Endothelial cell of umbilical vein (primary cell): ENCODE data around the gene CABLES1. TPM values are rescaled to one million over a fixed set of nuclear protein-coding genes. Genes with fewer than 3 reads are reported as not detected.
A peak's percentile ranks its signal among the peaks of the same experiment; 100 is the strongest.

Experiments
- BruUV-seq: library from RNA; stranded (reverse); fragments of 400-500 nt; replicated peaks from 2 replicates; lab custom pipeline; 2021; lab: Mats Ljungman, UMichigan
- CTCF ChIA-PET: fragments of 300-600, 350-600 bp; sonication (Branson Sonifier 250); formaldehyde crosslinking; loops from one replicate; lab custom pipeline; 2021; ENCODE audit warnings: antibody characterized with exemption, inconsistent platforms; lab: Charles Lee
- POLR2A ChIA-PET: fragments of 300-600, 350-600 bp; sonication (Branson Sonifier 250); formaldehyde crosslinking; loops from one replicate; lab custom pipeline; 2021; ENCODE audit warnings: antibody characterized with exemption, inconsistent platforms; lab: Charles Lee
- DNase-seq: peaks from one replicate; pipeline ENCODE4 v3.0.0-alpha.2; 2011; ENCODE audit warnings: low read depth, low spot score
- FAIRE-seq: peaks from 2 replicates; lab custom pipeline; 2011; peaks lifted over from hg19 to GRCh38; lab: Jason Lieb, UNC
- H2AFZ ChIP-seq: 2 replicates; pipeline ENCODE4 v1.6.0; 2012; ENCODE audit warnings: low read depth, low read length, control low read depth, inconsistent platforms
- H3K27ac ChIP-seq: 2 replicates; pipeline ENCODE4 v1.5.1; 2011; ENCODE audit warnings: low read depth, mild to moderate bottlenecking, control low read depth, low read length, moderate library complexity; ENCODE audit not compliant: insufficient read depth
- H3K27me3 ChIP-seq, 2 experiments: 2 replicates each; pipeline versions ENCODE4 v1.6.0 to v1.6.1; 2011; ENCODE audit warnings: low read length in 2 of 2, mixed read lengths in 1 of 2; ENCODE audit not compliant: control insufficient read depth in 2 of 2, insufficient read depth in 2 of 2
- H3K36me3 ChIP-seq, 2 experiments: 2 replicates in 1 of 2; 3 replicates in 1 of 2; pipeline ENCODE4 v1.5.1; 2011; ENCODE audit warnings: low read length in 2 of 2, mild to moderate bottlenecking in 1 of 2, moderate library complexity in 1 of 2; ENCODE audit not compliant: control insufficient read depth in 2 of 2, insufficient read depth in 2 of 2; ENCODE audit errors: extremely low read depth in 1 of 2
- H3K4me1 ChIP-seq: 3 replicates; pipeline ENCODE4 v1.5.1; 2011; ENCODE audit warnings: mild to moderate bottlenecking, low read length; ENCODE audit not compliant: control insufficient read depth, insufficient read depth; ENCODE audit errors: extremely low read depth
- H3K4me2 ChIP-seq: 2 replicates; pipeline ENCODE4 v1.6.1; 2011; ENCODE audit warnings: low read length, control low read depth, mixed read lengths; ENCODE audit not compliant: insufficient read depth
- H3K4me3 ChIP-seq, 3 experiments: fragments of 200-600 bp in 1 of 3; sonication (generic), shearing (Covaris generic) in 1 of 3; replicated peaks in 1 of 3; 2 replicates each; pipeline ENCODE4 v1.5.1; 2011 to 2016; ENCODE audit warnings: control low read depth in 3 of 3, low read length in 3 of 3, mild to moderate bottlenecking in 2 of 3, inconsistent platforms in 1 of 3, low read depth in 1 of 3, moderate library complexity in 1 of 3; ENCODE audit not compliant: insufficient read depth in 1 of 3
- H3K79me2 ChIP-seq: 2 replicates; pipeline ENCODE4 v1.6.0; 2012; ENCODE audit warnings: low read length, inconsistent platforms; ENCODE audit not compliant: control insufficient read depth, insufficient read depth
- H3K9ac ChIP-seq: replicated peaks from 2 replicates; pipeline ENCODE3; 2011; ENCODE audit warnings: low read length, control low read depth; ENCODE audit not compliant: insufficient read depth; ENCODE audit errors: extremely low read depth
- H3K9me1 ChIP-seq: replicated peaks from 3 replicates; pipeline ENCODE4 v1.6.0; 2011; ENCODE audit warnings: mild to moderate bottlenecking, low read length; ENCODE audit not compliant: control insufficient read depth, insufficient read depth; ENCODE audit errors: extremely low read depth
- H3K9me3 ChIP-seq: replicated peaks from 2 replicates; pipeline ENCODE4 v1.5.1; 2012; ENCODE audit warnings: low read length, inconsistent platforms; ENCODE audit not compliant: control insufficient read depth, insufficient read depth
- H4K20me1 ChIP-seq: replicated peaks from 2 replicates; pipeline ENCODE3; 2011; ENCODE audit warnings: mild to moderate bottlenecking, low read length; ENCODE audit not compliant: control insufficient read depth, insufficient read depth; ENCODE audit errors: extremely low read depth
- CTCF ChIP-seq, 2 donors: IDR thresholded peaks; 1 replicate in 1 of 2; 2 replicates in 1 of 2; pipeline ENCODE4 v1.5.1; 2011; ENCODE audit warnings: low read length in 2 of 2, mild to moderate bottlenecking in 2 of 2, moderate library complexity in 2 of 2, control low read depth in 1 of 2, inconsistent platforms in 1 of 2, low read depth in 1 of 2; ENCODE audit not compliant: insufficient read depth in 1 of 2; ENCODE audit errors: extremely low read depth in 1 of 2
- EZH2 ChIP-seq: IDR thresholded peaks from 2 replicates; pipeline ENCODE4 v1.6.1; 2012; ENCODE audit warnings: borderline replicate concordance, low read depth, mild to moderate bottlenecking, moderate library complexity, low read length, inconsistent platforms; ENCODE audit not compliant: severe bottlenecking
- FOS ChIP-seq: IDR thresholded peaks from 2 replicates; pipeline ENCODE4 v1.6.1; 2011; ENCODE audit warnings: mild to moderate bottlenecking, low read length, moderate library complexity, borderline replicate concordance; ENCODE audit not compliant: insufficient read depth
- GATA2 ChIP-seq: IDR thresholded peaks from 2 replicates; pipeline ENCODE4 v1.7.0; 2011; ENCODE audit warnings: low read depth, mild to moderate bottlenecking, moderate library complexity, mixed read lengths, low read length; ENCODE audit not compliant: insufficient read length, insufficient read depth
- JUN ChIP-seq: IDR thresholded peaks from 2 replicates; pipeline ENCODE4 v1.6.1; 2011; ENCODE audit warnings: borderline replicate concordance, low read depth; ENCODE audit not compliant: insufficient read length, insufficient read depth
- MAX ChIP-seq: IDR thresholded peaks from 2 replicates; pipeline ENCODE4 v1.6.1; 2011; ENCODE audit not compliant: insufficient read depth, insufficient read length
- MYC ChIP-seq: IDR thresholded peaks from one replicate; pipeline ENCODE4 v1.6.1; 2011; ENCODE audit warnings: mild to moderate bottlenecking, low read depth, low read length
- POLR2A ChIP-seq: IDR thresholded peaks from 2 replicates; pipeline ENCODE4 v1.6.1; 2012; ENCODE audit warnings: low read depth, mild to moderate bottlenecking, control low read depth, low read length
- POLR2AphosphoS5 ChIP-seq: IDR thresholded peaks from 2 replicates; pipeline ENCODE4 v1.6.1; 2012; ENCODE audit warnings: low read depth, mild to moderate bottlenecking, control low read depth, low read length, moderate library complexity; ENCODE audit not compliant: insufficient read depth
- dilution Hi-C: fragments of 300-500 bp; cut with MboI; formaldehyde crosslinking; loops from one replicate; pipeline ENCODE4 v1.15.0; 2019; ENCODE audit warnings: low sequenced_read_pairs; ENCODE audit not compliant: extremely low pct_ligation_motif_present
- intact Hi-C: fragments of 100-400 bp; cut with micrococcal nuclease; formaldehyde crosslinking; loops from one replicate; pipeline ENCODE4 v1.10.0; 2022
- polyA plus RNA-seq, 4 experiments: library from polyadenylated mRNA; depleted of rRNA in 3 of 4; stranded (reverse) in 3 of 4; unstranded in 1 of 4; fragments of >200 nt; gene quantifications; 2 replicates each; pipeline versions ENCODE4 v1.2.1 to v1.2.3, GENCODE V29; 2011 to 2012; ENCODE audit warnings: missing spikeins in 1 of 4
- total RNA-seq: library from RNA; stranded (reverse); gene quantifications from 2 replicates; pipeline ENCODE4 v1.2.3, GENCODE V29; 2021

Gene CABLES1
- total and polyA plus RNA-seq, 2 donors (not counting 3 experiments of a cell fraction or from before 2014, with no cell fraction given) = 40.2 to 71.1 TPM

GRCh38 chr18:23194155-23194996, 59.1 kb downstream of the CABLES1 start:
- H4K20me1 ChIP-seq = no peaks in the 10 kb centered on the region
- no peaks in the 10 kb centered on the region for H3K9me3 ChIP-seq
- H3K27ac ChIP-seq = peak overlapping the region; percentile 49
- FAIRE-seq = peak; percentile 72
- BruUV-seq = no TSS peak
- no peak overlapping the region for H3K4me3 ChIP-seq
- POLR2A ChIA-PET = no interaction called here
- H2AFZ ChIP-seq = no peak overlapping the region
- DNase-seq = peak; percentile 44
- peaks cover 13 to 34% of the 10 kb centered on the region in 2 experiments for H3K36me3 ChIP-seq
- H3K4me1 ChIP-seq = peaks cover 35% of the 10 kb centered on the region
- H3K4me2 ChIP-seq = peak overlapping the region; percentile 10
- CTCF ChIA-PET = interaction anchor here (1.0 to 2.6 kb wide), 3 partner anchors 63 to 217 kb away, joined by 3 to 9 read pairs (median 6); no protein-coding TSS in a partner anchor
- H3K79me2 ChIP-seq = no peaks in the 10 kb centered on the region
- dilution Hi-C loops = no loop called here
- no peaks in the 10 kb centered on the region for H3K9me1 ChIP-seq
- no peak for TF ChIP-seq EZH2
- TF ChIP-seq JUN = peak; percentile 24
- no peak for TF ChIP-seq MYC
- no peak for TF ChIP-seq CTCF (IDR thresholded peaks at IDR 0.05; ENCODE audit: extremely low read depth in 1 of 2, insufficient read depth in 1 of 2, low read depth in 1 of 2, low read length in 2 of 2)
- TF ChIP-seq POLR2AphosphoS5 = no peak
- no peak for TF ChIP-seq GATA2
- TF ChIP-seq FOS = peak; percentile 44
- no peak for TF ChIP-seq POLR2A
- no peak for TF ChIP-seq MAX
- intact Hi-C loops = loop anchor here (10.0 kb wide), 1 partner anchor 160 kb away; no protein-coding TSS in a partner anchor
- no peaks in the 10 kb centered on the region for H3K27me3 ChIP-seq
- no peak overlapping the region for H3K9ac ChIP-seq
